Measurements from ENCODE around the gene TTC39B.
A peak's percentile ranks its signal among the peaks of the same experiment; 100 is the strongest.
"Not testable (repeated sequence)": the region's sequence is repeated elsewhere in the genome, so short reads cannot be mapped to it uniquely, and the experiment has no call there.

TTC39B gene

DNA sequence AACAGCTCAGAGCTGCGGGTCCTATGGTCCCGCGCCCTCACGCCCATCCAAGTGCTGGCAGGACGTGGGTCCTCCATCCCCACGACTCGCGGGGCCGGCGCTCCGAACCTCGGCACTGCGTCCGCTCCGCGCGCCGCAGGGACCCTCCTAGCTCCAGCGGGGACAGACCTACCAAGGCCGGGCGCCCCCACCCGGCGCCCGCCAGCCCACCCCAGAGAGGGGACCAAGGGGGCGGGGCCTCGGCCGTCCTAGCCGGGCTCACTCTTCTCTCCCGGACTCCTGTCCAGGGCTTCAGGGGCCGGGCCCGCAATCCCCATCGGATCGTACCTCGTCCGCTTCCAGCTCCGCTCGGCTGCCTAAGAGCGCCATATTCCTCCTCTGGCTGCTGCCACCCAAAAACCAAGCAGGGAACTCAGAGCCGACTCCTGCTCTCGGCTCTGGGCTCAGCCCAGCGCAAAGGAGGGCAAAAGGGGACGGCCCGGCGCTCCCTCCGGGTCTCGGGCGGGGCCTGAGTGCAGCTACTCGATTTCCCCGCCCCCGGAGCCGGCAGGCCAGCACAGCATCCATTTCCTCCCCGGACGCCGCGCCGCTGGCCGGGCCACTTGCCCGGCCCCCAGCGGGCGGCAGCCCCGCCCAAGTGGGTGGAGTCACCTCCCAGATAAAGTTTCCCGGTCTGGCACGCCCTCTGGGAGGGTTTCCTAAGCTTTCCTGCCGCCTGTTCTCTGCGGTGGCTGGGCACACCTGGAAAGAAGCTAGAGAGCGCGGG, at the start of gene TTC39B:
Gene TTC39B, minus strand, starts transcription at position 460 of the 766 bp plus-strand sequence. Its CDS starts 91 bp downstream, at position 369.
- peak; percentile 63 for DNase-seq

DNA sequence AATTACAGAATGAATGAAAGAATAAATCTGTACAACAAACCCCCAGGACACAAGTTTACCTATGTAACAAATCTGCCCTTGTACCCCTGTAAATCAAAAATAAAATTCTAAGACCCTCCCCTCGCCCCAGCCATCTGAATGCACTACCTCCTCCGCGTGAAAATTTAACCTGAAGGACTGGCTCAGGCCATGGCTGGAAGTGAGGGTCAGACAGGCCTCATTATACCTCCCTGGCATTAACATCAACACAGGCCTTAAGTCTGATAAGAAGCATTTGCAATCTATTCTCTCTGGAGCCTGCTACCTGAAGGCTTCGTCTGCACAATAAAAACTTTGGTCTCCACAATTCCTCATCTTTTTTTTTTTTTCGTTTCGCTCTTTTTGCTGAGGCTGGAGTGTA, 48.7 kb upstream of the TTC39B start:
- DNase-seq, result no peak

DNA sequence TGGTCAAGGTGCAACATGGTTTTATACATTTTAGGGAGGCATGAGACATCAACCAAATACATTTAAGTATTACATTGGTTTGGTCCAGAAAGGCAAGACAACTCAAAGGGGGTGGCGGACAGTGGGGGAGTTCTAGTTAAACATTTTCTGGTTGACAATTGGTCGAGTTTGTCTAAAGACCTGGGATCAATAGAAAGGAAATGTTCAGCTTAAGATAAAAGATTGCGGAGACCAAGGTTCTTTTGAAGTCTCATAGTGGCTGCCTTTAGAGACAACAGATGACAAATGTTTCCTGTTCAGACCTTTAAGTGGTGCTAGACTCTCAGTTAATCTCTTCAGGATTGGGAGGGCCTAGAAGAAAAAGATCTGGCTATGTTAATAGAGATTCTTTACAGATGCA, 47.7 kb upstream of the TTC39B start:
- no peak for DNase-seq

DNA sequence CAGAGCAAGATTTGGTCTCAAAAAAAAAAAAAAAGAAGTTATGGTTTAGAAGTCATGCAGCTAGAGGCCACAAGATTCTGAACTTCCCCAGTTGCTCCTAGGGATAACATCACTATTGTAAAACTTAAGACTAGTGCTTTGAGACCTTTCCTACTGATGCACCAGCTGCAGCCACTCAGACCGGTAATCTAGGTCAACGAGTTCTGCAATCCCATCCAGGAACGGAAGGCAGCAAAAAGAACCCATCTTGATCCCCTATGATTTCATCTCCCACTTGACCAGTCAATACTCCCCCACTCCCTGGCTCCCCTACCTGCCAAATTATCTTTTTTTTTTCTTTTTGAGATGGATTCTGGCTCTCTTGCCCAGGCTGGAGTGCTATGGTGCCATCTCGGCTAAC, 46.9 kb upstream of the TTC39B start:
- DNase-seq, result no peak

DNA sequence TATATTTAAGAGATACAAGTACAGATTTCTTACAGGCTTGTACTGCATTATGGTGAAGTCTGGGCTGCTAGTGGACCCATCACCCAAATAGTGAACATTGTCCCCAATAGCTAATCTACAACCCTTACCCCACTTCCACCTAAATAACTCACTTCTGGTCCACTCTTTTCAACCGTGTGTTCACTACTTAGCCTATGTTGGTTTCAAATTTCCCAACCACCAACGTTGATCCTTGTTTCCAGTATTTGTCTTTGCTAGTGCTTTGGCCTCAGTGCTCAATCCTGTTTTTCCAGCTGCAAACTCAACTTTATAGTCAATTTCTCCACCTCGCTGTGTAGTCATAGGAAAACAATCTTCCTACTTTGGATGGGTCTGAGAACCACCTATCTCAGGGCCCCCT, 45.3 kb upstream of the TTC39B start:
- DNase-seq, result no peak

DNA sequence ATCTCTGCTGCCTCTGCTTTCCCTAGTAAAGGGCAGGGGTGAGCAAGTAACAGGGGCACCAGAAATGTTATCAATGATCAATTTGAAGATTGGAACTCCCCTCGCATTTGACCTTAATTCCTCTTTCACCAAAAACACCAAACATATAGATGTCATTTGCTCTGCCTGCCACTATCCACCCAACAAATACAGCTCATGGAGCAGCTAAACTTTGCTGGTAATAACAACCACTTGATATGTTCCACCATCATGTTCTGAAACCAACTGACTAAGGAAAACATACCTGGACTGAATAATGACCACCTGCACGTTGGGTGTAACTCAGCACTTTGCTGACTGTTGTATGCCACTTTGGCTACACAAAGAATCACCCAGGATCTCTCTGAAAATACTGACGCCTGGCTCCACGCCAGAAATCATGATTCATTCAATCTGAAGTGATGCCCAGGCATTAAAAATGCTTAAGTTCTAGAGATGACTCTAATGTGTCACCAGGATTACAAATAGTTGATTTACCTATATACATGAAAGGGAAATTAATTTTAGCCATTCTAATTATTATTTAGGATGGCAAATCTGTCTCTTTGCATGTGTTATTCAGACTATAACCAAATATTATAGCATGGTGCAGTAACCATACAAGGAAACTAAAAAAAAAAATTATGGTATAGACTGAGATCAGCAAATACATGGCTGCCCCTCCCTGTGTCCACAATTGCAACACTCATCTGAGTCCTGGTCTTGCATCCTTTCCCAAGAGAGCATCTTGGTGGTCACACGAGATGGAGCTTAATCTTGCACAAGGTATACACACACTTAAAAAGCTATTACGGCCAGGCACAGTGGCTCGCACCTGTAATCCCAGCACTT, 43.1 kb upstream of the TTC39B start:
- DNase-seq, result peak; percentile 12

DNA sequence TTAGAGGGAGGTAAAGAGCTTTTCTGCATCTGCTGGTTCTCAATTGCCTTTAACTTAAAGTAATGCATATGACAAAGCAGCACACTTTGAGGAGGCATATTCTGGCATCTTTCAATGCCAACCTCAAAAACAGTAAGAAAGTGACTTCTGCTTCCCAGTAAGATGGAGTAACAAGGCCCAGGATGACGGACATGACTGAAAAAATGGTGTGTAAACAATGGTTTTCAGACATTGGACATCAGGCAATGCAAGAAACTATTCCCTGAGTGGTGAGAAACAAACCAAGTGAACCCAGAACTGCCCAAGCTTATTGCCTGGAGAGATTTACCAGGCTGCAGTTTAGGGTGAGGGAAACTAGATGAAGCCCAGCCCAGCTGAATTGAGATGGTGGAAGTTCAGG, 39.8 kb upstream of the TTC39B start:
- DNase-seq, result no peak

DNA sequence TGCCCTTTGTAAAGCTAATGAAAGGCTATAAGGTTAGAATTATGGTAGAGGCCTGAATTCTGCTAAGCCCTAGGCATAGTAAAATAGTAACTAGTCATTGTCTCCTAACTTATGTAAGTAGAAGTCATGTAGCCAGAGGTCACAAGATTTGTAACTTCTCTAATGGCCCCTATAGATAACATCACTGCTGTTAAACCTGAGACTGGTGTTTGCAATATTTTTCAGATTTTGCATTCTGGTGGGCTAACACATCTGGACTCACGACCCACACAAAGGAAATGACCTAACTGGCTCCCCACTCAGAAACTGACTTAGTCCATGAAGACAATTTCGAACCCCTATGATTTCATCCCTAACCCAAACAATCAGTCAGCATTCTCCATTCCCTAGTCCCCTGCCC, 37.2 kb upstream of the TTC39B start:
- no peak for DNase-seq

DNA sequence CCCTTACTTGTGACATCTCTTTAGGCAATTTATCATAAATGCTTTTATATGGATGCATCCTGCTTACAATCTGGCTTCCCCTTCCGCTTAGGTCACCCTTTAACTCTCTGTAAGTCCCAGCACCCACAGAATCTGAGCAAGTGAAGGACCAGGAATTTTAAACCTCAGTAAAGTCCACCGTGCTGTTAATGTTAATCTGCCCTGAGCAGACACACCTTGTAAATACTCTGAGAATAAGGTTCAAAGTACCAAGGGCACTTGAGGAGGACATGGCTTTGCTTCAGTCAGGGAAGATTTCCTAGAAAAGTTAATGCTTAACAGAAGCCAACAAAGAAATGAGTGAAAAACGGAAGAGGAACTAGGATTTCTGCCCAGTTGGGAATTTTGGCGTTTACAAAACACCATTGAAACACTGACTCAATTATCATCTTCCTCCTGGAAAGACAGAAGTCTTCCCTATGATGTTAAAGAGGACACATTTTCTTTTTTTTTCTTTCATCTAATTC, 26.4 kb upstream of the TTC39B start:
- no peak for DNase-seq

DNA sequence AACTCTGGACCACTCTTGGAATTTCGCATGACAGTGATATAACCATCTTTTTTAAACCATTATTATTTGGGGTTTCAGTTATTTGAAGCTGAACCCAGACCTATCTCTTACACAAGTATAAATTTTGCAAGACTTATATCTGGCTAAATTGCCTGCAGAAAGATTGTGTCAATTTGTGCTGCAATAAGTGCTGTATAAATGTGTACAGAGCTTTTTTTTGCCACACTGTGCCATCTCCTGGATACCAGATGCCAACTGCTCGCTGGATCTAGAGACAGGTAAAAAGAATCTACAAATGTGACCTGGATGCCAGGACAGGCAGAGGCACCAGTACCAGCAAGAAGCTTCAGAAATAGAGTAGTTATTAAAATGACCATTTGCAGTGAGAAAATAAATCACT, 25.9 kb upstream of the TTC39B start:
- no peak for DNase-seq

DNA sequence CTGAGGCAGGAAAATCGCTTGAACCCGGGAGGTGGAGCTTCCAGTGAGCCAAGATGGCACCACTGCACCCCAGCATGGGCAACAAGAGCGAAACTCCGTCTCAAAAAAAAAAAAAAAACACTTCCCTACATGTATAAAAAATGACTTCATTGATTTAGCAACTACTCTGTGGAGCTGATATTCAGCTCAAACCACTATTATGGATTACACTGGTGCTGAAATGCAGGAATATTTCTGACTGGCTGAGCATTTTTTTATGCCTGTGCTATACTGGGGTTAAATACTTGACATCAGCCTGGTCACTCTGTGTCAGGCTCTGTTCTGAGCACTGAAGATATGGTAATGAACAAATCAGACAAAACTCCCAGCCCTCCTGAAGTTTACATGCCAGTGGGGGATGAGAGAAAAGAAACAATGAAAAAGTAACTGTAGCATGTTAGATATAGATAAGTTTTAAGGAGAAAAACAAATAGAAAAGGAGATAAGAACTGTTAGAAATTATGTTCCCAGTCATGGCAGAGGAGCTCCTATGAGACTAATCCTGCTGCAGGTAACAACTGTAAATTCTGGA, 22.6 kb upstream of the TTC39B start:
- DNase-seq, result no peak

DNA sequence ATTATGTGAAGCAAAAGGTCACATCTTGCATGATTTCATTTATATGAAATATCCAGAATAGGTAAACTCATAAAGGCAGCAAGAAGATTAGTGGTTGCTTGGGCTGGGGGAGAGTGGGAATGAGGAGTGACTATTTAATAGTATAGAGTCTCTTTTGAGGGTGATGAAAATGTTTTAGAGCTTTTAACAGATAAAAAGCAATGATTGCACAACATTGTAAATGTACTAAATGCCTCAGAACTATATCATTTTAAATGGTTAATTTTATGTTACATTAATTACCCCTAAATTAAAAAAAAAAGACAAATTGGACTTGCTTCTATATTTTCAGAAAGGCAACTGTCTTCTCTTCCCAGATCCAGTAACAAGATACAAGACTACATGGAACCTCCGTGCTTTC, 21.9 kb upstream of the TTC39B start:
- DNase-seq, result no peak

DNA sequence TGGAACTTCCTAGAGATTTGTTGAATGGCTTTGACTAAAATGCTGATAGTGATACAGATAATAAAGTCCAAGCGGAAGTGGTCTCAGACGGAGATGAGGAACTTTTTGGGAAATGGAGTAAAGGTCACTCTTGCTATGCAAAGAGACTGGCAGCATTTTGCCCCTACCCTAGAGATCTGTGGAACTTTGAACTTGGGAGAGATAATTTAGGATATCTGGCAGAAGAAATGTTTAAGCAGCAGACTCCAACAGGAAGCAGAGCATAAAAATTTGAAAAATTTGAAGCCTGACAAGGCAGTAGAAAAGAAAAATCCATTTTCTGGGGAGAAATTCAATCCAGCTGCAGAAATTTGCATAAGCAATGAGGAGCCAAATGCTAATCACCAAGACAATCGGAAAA, 15.7 kb upstream of the TTC39B start:
- DNase-seq, result not testable (repeated sequence)

DNA sequence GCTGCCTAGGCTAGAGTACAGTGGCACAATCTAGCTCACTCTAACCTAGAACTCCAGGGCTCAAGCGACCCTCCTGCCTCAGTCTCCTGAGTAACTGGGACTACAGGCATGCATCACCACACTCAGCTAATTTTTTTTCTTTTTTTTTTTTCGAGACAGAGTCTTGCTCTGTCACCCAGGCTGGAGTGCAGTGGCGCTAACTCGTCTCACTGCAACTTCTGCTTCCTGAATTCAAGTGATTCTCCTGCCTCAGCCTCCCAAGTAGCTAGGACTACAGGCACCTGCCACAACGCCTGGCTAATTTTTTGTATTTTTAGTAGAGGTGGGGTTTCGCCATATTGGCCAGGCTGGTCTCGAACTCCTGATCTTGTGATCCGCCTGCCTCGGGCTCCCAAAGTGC, 12.6 kb upstream of the TTC39B start:
- not testable (repeated sequence) for DNase-seq

DNA sequence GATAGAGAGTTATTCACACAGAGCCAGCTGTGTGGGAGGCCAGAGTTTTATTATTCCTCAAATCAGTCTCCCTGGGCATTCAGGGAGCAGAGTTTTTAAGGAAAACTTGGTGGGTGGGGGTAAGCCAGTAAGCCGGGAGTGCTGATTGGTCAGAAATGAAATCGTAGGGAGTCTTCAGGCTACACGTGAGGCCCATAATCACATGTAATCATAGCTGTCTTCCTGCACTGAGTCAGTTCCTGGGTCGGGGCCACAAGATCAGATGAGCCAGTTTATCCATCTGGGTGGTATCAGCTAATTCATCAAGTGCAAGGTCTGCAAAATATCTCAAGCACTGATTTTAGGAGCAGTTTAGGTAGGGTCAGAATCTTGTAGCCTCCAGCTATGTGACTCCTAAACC, 10.8 kb upstream of the TTC39B start:
- no peak for DNase-seq

DNA sequence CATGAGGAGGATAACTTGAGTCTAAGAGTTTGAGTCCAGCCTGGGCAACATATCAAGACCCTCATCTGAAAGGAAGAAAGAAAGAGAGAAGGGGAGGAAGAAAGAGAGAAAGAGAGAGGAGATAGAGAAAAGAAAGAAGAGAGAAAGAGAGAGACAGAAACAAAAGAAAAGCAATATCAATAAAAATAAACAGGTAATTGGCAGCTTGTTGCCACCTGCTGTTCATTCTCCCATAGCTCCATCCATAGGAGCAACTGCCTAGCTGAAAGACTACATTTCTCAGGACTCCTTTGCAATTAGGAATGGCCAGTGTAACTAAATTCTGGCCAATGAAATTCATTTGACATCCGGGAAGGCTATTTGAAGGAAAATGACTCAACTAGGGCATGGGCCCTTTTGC, 4.6 kb upstream of the TTC39B start:
- no peak for DNase-seq

DNA sequence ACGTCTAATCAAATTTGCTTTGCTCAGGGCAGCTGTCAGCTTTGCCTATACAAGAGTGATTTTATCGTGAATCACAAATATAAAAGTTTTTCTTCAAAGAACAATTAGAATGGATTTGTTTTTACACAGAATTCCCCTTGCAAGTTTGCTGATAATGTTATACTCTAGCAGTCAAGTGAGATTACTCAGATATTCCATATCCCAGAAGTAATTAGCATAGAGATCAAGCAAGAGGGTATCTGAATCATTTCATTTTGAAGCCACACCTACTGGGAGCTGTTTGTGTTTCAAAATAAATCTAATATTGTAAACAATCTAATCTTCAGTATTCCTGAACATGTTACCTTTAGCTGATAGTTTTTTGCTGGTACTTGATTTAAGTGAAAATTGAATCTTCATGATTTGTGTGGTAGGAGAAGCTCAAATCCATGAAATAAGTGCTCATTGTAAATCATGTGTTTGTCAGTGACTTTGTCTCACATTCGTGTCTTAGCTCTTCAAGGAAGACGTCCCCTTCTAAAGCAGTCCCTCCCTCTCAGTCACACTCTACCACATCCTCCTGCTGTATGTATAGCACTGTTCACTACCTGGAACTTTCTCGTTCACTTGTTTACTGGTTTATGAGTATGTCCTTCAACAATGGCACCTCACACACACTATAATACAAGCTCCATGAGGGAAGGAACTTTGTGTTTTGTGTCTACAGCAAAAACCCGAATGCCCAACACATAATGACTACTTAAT, 3.3 kb upstream of the TTC39B start:
- DNase-seq, result no peak

DNA sequence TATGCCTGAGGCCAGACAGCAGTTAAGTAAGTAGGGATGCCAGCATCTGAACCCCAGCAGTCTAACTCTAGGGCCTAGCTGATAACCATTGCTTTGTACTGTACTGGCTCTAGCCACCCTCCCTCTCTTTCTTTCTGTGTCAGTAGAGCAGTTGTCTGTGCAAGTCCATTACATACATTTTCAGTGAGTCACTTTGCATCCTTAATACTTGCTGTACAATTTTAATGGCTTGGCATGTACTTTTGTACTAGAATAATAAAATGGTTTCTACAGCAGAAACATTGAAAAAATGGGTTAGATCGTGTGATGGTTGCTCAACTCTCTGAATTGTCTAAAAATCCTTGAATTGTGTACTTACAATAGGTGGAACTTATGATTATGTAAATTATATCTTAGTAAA, 1.5 kb upstream of the TTC39B start:
- DNase-seq, result no peak

DNA sequence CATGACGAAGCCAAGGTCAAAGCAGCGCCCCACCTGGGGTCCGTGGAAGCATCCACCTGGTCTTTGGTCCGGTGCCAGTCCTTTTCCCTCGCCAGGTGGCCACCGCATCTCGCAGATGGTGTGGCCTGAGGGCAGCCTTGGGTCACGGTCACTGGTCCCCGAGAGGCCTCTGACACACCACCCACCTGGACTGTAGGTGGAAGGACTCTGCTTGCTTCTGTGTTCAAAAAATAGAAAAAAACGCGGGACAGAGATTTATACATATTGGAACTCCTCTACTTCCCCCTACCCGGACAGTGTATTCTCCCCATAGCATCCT, 466 bp upstream of the TTC39B start:
- no peak for DNase-seq

DNA sequence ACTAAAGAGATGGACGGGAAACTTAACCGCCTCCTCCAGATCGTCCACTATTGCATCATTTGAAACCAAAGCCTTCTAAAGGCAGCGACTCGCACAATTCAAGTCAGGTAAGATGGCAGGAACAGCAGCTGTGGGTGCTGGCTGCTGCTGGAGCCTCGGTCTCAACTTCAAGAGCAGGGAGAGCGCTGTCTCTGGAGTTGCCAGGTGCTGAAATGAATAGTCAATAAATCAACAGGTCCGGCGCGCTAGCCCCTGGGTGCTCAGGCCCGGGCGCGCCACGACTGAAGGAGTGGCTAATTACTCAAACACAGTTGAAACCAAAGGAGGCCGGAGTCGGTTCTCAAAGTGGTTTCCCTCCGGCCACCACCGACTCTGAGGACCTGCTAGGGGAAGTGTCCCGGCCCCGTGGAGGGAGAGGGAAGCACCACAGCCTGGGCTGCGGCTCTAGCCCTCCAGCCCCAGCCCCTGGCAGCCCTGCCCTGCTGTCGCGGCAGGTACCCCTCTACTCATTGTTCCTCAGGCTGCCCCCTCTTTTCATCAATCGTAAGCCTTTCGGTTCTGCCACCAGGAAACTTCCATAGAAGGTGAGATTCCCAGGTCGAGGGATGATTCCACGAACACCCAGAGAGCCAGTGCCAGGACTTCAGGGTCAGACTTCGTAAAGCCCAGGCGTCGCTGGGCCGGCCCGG, 804 bp downstream of the TTC39B start:
- DNase-seq, result no peak

DNA sequence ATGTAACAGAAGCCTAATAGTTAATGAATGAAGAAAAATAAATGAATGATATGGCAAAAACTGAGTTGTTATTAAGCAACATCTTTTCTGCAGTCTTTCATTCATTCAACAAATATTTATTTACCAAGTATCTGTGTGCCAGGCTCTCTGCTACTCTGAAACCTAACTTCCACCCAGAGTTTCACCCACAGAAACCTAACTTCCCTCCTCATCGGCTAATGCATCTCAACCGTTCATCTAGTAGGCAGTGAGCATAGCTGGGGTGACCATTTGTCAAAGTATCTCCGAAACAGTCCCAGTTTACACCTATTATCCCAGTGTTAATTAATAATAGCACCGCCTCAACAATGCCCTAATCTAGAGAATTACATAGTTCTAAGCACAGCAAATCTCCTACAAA, 1.5 kb downstream of the TTC39B start:
- no peak for DNase-seq

DNA sequence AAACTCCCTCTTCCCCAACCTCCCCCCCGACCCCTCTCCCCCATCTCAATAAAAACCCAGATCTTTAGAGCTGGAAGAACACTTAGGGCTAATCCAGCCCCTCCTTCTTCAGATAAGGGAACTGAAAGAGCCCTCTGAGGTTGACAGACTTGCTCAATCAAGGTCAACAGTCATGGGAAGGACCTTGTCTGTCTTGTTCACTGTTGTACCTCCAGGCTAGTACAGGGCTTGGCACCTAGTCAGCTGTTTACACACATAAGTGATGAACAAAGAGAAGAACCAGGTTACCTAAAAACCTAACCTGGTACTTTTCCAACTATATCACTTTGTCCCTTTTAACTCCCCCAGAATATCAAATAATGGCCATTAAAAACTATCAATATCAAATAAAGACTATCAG, 2.4 kb downstream of the TTC39B start:
- no peak for DNase-seq

DNA sequence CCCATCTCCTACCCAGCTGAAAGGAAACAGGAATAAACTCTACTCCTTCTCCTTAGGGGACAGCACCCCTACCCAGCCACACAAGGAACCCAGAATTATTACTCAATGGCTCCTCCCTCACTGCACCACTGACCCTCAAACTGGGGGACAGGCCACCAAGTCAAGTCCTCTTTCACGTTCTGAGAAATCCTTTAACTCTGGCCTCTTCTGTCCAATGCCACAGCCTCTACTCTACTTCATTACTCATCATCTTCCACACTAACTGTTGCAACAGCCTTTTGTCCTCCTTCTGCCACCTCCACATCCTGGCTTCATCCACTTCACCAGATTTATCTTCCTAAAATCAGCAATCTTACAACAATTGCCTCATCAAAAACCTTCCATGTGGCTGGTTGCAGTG, 6.8 kb downstream of the TTC39B start:
- DNase-seq, result no peak

All from NCI-H1694 (cell line).